ENCODE results near the gene OPCML. TPM values are rescaled to one million over a fixed set of nuclear protein-coding genes. Genes with fewer than 3 reads are reported as not detected.

The OPCML gene
- total RNA-seq, 1 donor, result not detected

DNA sequence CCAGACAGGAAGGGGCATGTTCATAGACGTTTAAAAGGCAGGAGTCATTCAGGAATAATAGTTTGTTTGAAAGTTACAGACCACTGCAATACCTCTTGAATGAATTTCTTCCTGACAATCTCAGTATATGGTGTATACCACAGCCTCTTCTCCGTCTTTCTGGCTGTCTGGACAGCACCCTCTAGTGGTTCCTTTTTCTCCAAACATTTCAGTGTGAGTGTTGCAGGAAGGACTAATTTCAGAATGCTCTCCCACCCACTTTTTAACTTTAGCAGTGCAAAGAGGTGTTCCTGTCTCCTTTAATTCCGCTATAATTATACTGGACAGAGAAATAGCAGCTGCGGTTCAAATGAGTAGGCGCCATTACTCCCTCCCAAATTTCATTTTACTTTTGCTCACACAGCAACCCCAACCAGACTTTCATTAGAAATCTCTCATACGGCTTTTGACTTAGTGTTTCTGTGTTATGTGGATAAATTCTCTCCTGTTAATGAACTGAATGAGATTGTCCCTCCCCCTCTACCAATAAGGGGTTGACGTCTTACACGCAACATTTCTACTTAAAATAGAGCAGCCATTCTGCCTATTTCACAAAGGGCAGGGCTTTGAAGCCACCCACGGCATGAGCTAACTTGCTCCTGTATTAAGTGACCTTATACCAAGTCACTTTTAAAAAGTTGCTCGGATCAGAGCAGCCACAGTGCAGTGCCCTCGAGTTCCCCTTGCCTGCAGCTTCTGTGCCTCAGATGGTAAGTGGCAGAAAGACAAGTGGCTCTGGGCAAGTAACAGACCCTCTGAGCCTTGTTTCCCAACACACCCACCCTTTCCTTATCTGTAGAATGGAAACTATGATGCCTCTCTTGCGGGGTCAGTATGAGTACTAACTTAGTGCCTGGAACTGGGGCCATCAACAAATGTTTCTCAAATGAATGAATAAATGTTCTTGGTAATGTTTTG lies 368.6 kb downstream of the OPCML start:
- peak; percentile 2 for DNase-seq (ENCODE audit: low read depth)
- TF ChIP-seq, protein P1, sequence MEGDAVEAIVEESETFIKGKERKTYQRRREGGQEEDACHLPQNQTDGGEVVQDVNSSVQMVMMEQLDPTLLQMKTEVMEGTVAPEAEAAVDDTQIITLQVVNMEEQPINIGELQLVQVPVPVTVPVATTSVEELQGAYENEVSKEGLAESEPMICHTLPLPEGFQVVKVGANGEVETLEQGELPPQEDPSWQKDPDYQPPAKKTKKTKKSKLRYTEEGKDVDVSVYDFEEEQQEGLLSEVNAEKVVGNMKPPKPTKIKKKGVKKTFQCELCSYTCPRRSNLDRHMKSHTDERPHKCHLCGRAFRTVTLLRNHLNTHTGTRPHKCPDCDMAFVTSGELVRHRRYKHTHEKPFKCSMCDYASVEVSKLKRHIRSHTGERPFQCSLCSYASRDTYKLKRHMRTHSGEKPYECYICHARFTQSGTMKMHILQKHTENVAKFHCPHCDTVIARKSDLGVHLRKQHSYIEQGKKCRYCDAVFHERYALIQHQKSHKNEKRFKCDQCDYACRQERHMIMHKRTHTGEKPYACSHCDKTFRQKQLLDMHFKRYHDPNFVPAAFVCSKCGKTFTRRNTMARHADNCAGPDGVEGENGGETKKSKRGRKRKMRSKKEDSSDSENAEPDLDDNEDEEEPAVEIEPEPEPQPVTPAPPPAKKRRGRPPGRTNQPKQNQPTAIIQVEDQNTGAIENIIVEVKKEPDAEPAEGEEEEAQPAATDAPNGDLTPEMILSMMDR (IDR thresholded peaks at IDR 0.05; ENCODE audit: insufficient read depth, low read depth, low read length), result peak; percentile 17
- no peak overlapping the region for H3K4me3 ChIP-seq (ENCODE audit: low read depth, low read length)

DNA sequence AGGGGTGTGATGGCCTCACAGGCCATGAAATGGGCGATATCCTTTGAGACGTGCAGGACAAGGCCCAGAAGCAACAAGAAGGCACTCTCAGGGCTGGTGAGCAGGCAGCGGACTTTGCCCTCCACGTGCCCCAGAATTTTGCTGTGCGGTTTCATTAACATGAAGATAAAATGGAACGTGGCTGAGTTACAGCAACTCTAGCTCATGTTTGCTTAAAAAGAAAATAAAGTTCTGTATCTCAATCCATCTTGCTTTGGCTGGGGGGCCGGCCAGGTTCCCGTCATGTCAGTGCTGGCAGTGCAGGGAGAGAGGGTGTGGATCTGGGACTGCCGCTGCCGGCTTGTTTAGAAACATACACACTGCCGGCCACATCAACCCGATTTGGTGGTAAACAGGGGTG lies 370.1 kb downstream of the OPCML start:
- no peak overlapping the region for H3K4me3 ChIP-seq (ENCODE audit: low read depth, low read length)
- DNase-seq (ENCODE audit: low read depth), result no peak
- TF ChIP-seq, protein P1 (IDR thresholded peaks at IDR 0.05; ENCODE audit: insufficient read depth, low read depth, low read length), result no peak

DNA sequence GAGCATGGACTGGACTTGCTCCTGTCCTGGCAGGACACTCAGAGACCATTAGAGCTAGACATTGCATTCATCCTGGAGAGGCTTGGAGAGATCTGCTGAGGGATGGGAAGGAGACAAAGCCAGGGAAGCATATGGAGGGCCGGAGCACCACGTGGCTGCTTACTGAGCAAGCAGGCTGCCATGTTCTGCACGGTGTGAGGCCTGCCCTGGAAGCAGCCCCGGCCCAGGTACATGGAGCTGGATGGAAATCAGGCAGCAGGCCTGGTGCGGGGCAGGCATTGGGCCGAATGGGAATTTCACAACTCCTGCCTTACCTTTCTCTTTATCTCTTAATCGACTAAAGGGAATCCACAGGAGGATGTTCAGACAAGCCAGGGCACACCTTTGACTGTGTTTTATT lies 371.5 kb downstream of the OPCML start:
- no peak overlapping the region for H3K4me3 ChIP-seq (ENCODE audit: low read depth, low read length)
- no peak for DNase-seq (ENCODE audit: low read depth)
- TF ChIP-seq, protein P1 (IDR thresholded peaks at IDR 0.05; ENCODE audit: insufficient read depth, low read depth, low read length), result no peak

DNA sequence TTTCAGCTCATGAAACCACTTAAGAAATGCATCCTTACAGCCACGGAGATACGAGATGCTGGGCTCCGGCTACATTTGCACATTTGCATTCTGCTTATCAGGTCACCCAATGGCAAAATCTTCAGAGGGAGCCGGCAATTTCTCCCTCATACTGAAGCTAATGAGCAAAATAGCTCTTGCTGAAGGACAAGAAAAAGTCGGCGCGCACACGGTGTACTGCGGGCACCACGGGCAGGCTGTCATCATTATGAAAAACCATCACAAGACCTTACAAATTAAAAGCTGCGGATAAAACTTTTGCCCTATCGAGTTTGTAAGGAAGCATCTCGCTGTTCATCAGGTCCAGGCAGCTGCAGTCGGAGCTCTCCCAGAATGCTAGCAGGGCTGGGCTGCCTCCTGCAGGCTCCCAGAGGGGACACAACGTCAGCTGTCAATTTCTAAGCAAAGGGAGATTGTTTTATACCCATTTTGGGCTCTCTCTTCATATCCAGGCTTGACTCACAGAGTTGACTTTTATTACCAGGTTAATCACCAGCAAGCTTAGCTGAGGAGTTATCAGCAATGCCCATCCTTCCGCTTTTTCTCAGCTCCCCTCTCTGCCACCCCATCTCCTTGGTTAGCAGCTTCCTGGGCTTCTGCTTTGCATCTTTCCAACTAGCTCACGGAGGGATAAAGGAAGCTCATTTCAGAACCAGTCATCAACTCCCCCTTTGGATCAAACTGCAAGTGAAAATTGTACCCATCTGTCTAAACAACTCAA lies 375.1 kb downstream of the OPCML start:
- no peak for DNase-seq (ENCODE audit: low read depth)
- TF ChIP-seq, protein P1 (IDR thresholded peaks at IDR 0.05; ENCODE audit: insufficient read depth, low read depth, low read length), result no peak
- no peak overlapping the region for H3K4me3 ChIP-seq (ENCODE audit: low read depth, low read length)

DNA sequence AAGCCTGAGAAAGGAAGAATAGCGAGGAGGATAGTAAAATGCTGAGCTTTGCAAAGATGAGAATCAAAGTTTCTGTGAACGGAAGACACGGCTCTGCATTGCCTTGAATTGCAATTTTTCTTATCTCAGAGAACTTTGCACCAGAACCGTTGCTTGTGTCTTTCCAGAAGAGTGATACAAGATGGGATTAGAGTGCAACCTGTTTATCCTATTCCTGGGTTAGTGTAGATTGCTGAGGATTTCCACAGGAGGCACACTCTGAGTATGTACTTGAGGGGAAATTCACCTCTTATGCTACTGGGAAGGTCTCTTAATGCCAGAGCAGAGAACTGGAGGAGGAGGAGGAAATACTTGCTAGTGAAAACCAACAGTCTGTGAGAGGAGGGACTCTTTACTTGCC lies 377.5 kb downstream of the OPCML start:
- TF ChIP-seq, protein P1 (IDR thresholded peaks at IDR 0.05; ENCODE audit: insufficient read depth, low read depth, low read length), result no peak
- no peak for DNase-seq (ENCODE audit: low read depth)

DNA sequence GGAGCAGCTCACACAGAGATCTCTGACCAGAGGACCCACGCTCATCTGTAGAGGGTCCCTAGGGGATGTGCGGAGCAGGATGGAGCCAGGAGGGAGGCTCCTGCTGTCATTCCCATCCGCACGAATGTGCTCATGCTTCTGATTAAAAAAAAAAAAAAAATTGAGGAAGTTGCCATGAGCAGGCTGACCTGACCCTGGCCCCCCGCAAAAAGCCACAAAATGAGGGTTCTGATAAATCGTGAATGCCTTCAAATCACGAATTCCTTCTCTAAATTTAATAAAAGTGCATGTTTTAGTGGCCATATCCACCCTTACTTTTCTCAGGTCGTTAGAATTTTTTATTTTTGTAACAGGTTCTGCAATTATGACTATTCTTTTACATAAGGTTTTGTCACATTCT lies 378.2 kb downstream of the OPCML start:
- no peak for DNase-seq (ENCODE audit: low read depth)
- no peak overlapping the region for H3K4me3 ChIP-seq (ENCODE audit: low read depth, low read length)
- TF ChIP-seq, protein P1 (IDR thresholded peaks at IDR 0.05; ENCODE audit: insufficient read depth, low read depth, low read length), result no peak

More for the DNA sequence above, 377.5 kb downstream of the OPCML start:
- H3K4me3 ChIP-seq (ENCODE audit: low read depth, low read length), result no peak overlapping the region
